Tibial artery (tissue), 4 donors: ENCODE measurements around the gene CNTNAP2.
"Not testable (repeated sequence)": the region's sequence is repeated elsewhere in the genome, so short reads cannot be mapped to it uniquely, and the experiment has no call there.

Experiments used
- DNase-seq, 2 donors: peaks; one replicate each; pipeline ENCODE4 v3.0.0-alpha.2; 2019
- H3K27ac ChIP-seq, 2 donors: fragments of 200-600 bp; sonication (generic) in 1 of 2; 1 replicate in 1 of 2; 2 replicates in 1 of 2; pipeline ENCODE4 v1.5.1; 2018 to 2019; ENCODE audit warnings: mild to moderate bottlenecking in 1 of 2
- H3K27me3 ChIP-seq, 2 donors: fragments of 200-600 bp; sonication (generic) in 1 of 2; one replicate each; pipeline versions ENCODE4 v1.5.1 to v1.6.0; 2016 to 2019
- H3K36me3 ChIP-seq, 3 donors: fragments of 200-600 bp; sonication (generic) in 2 of 3; one replicate each; pipeline ENCODE4 v1.5.1; 2016 to 2019; ENCODE audit warnings: mild to moderate bottlenecking in 2 of 3
- H3K4me1 ChIP-seq, 4 donors: fragments of 200-600 bp; sonication (generic) in 2 of 4; 1 replicate in 3 of 4; 2 replicates in 1 of 4; pipeline ENCODE4 v1.5.1; 2016 to 2019
- H3K4me3 ChIP-seq, 2 donors: fragments of 200-600 bp; sonication (generic) in 1 of 2; 1 replicate in 1 of 2; 2 replicates in 1 of 2; pipeline ENCODE4 v1.5.1; 2018 to 2019; ENCODE audit warnings: mild to moderate bottlenecking in 2 of 2
- H3K9me3 ChIP-seq, 3 donors: fragments of 200-600 bp; sonication (generic) in 1 of 3; one replicate each; pipeline ENCODE4 v1.5.1; 2016 to 2019
- CTCF ChIP-seq, 2 experiments: fragments of 200-600 bp in 1 of 2; fragments of 450-650 bp in 1 of 2; IDR thresholded peaks; one replicate each; pipeline ENCODE4 v1.5.1; 2017 to 2019; ENCODE audit warnings: antibody characterized with exemption in 2 of 2, mild to moderate bottlenecking in 1 of 2, moderate library complexity in 1 of 2
- intact Hi-C: fragments of 100-400 bp; cut with DNase I; formaldehyde crosslinking; loops from one replicate; pipeline ENCODE4 v1.15.0; 2023; ENCODE audit warnings: low total_unique reads

Gene CNTNAP2

DNA sequence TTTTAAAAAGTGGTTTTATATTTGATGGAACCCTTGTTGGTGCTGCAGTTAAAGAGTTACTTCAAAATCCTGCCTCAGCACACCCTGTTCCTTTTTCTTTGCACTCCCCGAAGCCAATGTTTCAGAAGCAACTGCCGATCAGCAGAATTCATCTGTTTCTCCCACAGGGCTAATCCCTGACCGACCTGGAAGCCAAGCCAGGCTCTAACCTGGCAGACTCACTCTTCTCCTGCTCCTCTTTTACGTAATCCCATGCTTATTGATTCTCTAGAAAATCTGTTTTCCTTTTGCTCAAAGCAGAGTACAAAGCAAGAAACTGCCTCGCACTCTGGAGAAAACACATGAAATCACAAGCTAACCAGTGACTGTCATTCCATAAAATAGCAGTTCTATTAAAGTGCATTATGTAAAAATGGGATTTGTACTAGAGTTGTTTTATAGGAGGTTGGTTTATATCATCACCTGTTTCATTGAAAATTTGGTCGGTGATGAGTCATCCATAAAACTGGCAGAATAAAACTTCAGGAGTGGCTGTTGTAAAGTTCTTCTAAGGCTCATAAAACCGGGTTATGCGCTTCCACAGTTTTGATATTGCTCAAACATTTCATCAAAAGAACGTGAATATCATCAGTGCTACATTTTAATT is 99.9 kb downstream of the CNTNAP2 start:
- Histone ChIP-seq H3K27me3 (no peaks in the 10 kb centered on the region), H3K36me3 (no peaks in the 10 kb centered on the region), H3K9me3 (no peaks in the 10 kb centered on the region), H3K4me3 (no peak overlapping the region), H3K27ac (no peak overlapping the region), H3K4me1 (no peaks in the 10 kb centered on the region)
- TF ChIP-seq CTCF (IDR thresholded peaks at IDR 0.05): no peak
- intact Hi-C loops: no loop called here
- no peak for DNase-seq

- H3K27ac ChIP-seq: no peak overlapping the region
Observed at GRCh38 chr7:146223851-146224250, 107.2 kb downstream of the CNTNAP2 start.

GRCh38 chr7:146232604-146233003 is 116.0 kb downstream of the CNTNAP2 start:
- intact Hi-C loops: no loop called here

More at GRCh38 chr7:146223851-146224250, 107.2 kb downstream of the CNTNAP2 start:
- Histone ChIP-seq H3K4me3 (no peak overlapping the region), H3K4me1 (no peaks in the 10 kb centered on the region), H3K36me3 (no peaks in the 10 kb centered on the region), H3K27me3 (no peaks in the 10 kb centered on the region), H3K9me3 (no peaks in the 10 kb centered on the region)
- TF ChIP-seq CTCF (IDR thresholded peaks at IDR 0.05): no peak
- intact Hi-C loops: no loop called here
- DNase-seq: no peak

DNA sequence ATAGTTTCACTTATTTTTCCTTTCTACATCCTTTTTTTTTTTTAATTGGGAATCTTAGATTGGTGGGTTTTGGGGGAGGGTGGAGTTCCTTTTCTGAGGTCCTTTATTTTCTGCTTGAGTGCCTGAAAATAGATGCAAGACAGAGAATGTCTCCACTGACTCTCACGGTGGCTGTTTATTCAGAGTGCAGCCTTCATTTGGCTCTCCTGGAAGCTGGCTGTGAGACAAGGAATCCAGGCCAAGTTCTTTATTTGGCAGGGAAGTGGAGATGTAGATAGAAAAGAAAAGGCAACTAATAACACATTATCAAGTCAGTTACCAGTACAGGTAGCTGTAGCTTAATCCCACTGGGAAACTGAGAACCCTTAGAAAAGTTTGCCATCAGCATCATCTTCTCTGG is 118.6 kb downstream of the CNTNAP2 start:
- Histone ChIP-seq H3K4me1 (no peaks in the 10 kb centered on the region), H3K27me3 (no peaks in the 10 kb centered on the region), H3K36me3 (no peaks in the 10 kb centered on the region), H3K9me3 (no peaks in the 10 kb centered on the region), H3K27ac (no peak overlapping the region), H3K4me3 (no peak overlapping the region)
- TF ChIP-seq CTCF (IDR thresholded peaks at IDR 0.05): no peak
- intact Hi-C loops: no loop called here
- no peak for DNase-seq

More at GRCh38 chr7:146232604-146233003, 116.0 kb downstream of the CNTNAP2 start:
- H3K4me1 ChIP-seq: no peaks in the 10 kb centered on the region
- no peak overlapping the region for H3K4me3 ChIP-seq
- no peaks in the 10 kb centered on the region for H3K9me3 ChIP-seq
- no peak for DNase-seq
- no peaks in the 10 kb centered on the region for H3K27me3 ChIP-seq
- H3K27ac ChIP-seq: no peak overlapping the region
- no peak for TF ChIP-seq CTCF (IDR thresholded peaks at IDR 0.05)
- no peaks in the 10 kb centered on the region for H3K36me3 ChIP-seq

- no peaks in the 10 kb centered on the region for H3K4me1 ChIP-seq
- no peaks in the 10 kb centered on the region for H3K9me3 ChIP-seq
- intact Hi-C loops: no loop called here
- no peak overlapping the region for H3K4me3 ChIP-seq
- no peak for TF ChIP-seq CTCF (IDR thresholded peaks at IDR 0.05)
- H3K27ac ChIP-seq: no peak overlapping the region
- H3K27me3 ChIP-seq: peaks cover 0 to 3% of the 10 kb centered on the region in 2 donors
- DNase-seq: no peak
- H3K36me3 ChIP-seq: no peaks in the 10 kb centered on the region
Observed at GRCh38 chr7:146242661-146243060, 126.1 kb downstream of the CNTNAP2 start.

- H3K9me3 ChIP-seq, H3K27me3 ChIP-seq, H3K4me1 ChIP-seq, H3K36me3 ChIP-seq, H3K4me3 ChIP-seq, H3K27ac ChIP-seq, intact Hi-C loops, DNase-seq: not testable (repeated sequence)
Observed at GRCh38 chr7:146247991-146248390, 131.4 kb downstream of the CNTNAP2 start.

- DNase-seq, intact Hi-C loops, H3K4me1 ChIP-seq, H3K36me3 ChIP-seq, H3K27ac ChIP-seq, H3K9me3 ChIP-seq, H3K4me3 ChIP-seq, H3K27me3 ChIP-seq: not testable (repeated sequence)
Observed at GRCh38 chr7:146248744-146249143, 132.1 kb downstream of the CNTNAP2 start.
